Peyer's patch (tissue), 4 donors: Measurements from ENCODE around the gene ELAC1. TPM values are rescaled to one million over a fixed set of nuclear protein-coding genes. Genes with fewer than 3 reads are reported as not detected.
"Not testable (repeated sequence)": the region's sequence is repeated elsewhere in the genome, so short reads cannot be mapped to it uniquely, and the experiment has no call there.

Source experiments
- DNase-seq, 3 donors: peaks; one replicate each; pipeline ENCODE4 v3.0.0-alpha.2; 2017 to 2019
- H3K27ac ChIP-seq, 4 donors: fragments of 200-600 bp; sonication (generic); one replicate each; pipeline ENCODE4 v1.5.1; 2016 to 2019
- H3K27me3 ChIP-seq, 2 donors: fragments of 200-600 bp; sonication (generic); one replicate each; pipeline ENCODE4 v1.5.1; 2019
- H3K36me3 ChIP-seq, 3 donors: fragments of 200-600 bp; sonication (generic); one replicate each; pipeline ENCODE4 v1.5.1; 2016 to 2019
- H3K4me1 ChIP-seq, 4 donors: fragments of 200-600 bp; sonication (generic); one replicate each; pipeline ENCODE4 v1.5.1; 2016 to 2019
- H3K4me3 ChIP-seq, 4 donors: fragments of 200-600 bp; sonication (generic); 1 replicate in 3 of 4; 2 replicates in 1 of 4; pipeline ENCODE4 v1.5.1; 2016 to 2019; ENCODE audit warnings: mild to moderate bottlenecking in 1 of 4
- H3K9me3 ChIP-seq, 4 donors: fragments of 200-600 bp; sonication (generic); one replicate each; pipeline ENCODE4 v1.5.1; 2016 to 2019; ENCODE audit warnings: mild to moderate bottlenecking in 1 of 4
- POLR2A ChIP-seq, 2 donors: fragments of 450-650 bp; IDR thresholded peaks; one replicate each; pipeline ENCODE4 v1.5.1; 2017; ENCODE audit warnings: antibody characterized with exemption in 2 of 2, mild to moderate bottlenecking in 2 of 2, moderate library complexity in 2 of 2
- total RNA-seq, 4 donors: library from RNA; depleted of rRNA; stranded (reverse); fragments of >200 nt; gene quantifications; one replicate each; pipeline ENCODE4 v1.1.0, GENCODE V29; 2016
- TF ChIP-seq, protein P1 (sequence below), 6 experiments: fragments of 450-650 bp in 4 of 6; fragments of 200-600 bp in 2 of 6; sonication (generic) in 1 of 6; IDR thresholded peaks; one replicate each; pipeline ENCODE4 v1.5.1; 2017 to 2019; ENCODE audit warnings: antibody characterized with exemption in 6 of 6, mild to moderate bottlenecking in 3 of 6, moderate library complexity in 1 of 6

The ELAC1 gene
- total RNA-seq, 4 donors from 2014 or later: 7.1 to 15.5 (median 8.5) TPM

DNA sequence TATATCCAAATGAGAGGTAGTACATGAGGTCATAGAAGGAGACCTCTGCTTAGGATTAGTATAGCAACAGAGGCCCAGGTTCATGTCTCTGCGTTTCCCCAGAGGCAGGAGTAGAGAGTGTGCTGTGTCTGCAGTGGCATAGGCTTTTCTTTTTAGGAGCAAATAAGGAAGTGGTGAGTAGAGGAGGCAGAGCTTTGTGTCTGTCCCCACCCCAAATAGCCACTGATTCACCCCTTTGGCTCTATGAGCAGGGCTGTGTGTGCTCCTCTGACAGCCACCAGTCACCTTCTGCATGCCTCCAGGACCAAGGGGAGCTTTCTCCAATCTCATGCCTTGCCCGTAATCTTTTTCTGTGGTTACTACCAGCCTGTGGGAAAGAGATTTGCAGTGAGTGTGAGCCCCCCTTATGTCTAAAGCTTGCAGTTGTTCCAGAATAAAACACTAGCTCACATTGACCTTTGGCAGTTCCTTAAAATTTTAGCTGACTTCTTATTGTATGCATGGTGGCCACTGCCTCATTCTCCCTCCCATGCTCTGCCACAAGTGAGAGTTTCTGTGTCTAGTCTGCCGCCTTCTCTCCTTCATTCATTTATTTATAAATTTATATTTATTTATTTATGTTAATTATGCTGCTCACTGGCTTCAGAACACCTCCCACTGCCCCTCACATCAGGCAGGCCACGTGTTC, 23.5 kb upstream of the ELAC1 start:
- no peak for DNase-seq
- TF ChIP-seq, protein P1, sequence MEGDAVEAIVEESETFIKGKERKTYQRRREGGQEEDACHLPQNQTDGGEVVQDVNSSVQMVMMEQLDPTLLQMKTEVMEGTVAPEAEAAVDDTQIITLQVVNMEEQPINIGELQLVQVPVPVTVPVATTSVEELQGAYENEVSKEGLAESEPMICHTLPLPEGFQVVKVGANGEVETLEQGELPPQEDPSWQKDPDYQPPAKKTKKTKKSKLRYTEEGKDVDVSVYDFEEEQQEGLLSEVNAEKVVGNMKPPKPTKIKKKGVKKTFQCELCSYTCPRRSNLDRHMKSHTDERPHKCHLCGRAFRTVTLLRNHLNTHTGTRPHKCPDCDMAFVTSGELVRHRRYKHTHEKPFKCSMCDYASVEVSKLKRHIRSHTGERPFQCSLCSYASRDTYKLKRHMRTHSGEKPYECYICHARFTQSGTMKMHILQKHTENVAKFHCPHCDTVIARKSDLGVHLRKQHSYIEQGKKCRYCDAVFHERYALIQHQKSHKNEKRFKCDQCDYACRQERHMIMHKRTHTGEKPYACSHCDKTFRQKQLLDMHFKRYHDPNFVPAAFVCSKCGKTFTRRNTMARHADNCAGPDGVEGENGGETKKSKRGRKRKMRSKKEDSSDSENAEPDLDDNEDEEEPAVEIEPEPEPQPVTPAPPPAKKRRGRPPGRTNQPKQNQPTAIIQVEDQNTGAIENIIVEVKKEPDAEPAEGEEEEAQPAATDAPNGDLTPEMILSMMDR (IDR thresholded peaks at IDR 0.05): no peak
- TF ChIP-seq POLR2A (IDR thresholded peaks at IDR 0.05): no peak
- Histone ChIP-seq H3K36me3 (peaks cover 0 to 35% (median 0%) of the 10 kb centered on the region in 3 donors), H3K4me3 (no peak overlapping the region), H3K27ac (no peak overlapping the region), H3K4me1 (no peaks in the 10 kb centered on the region), H3K27me3 (no peaks in the 10 kb centered on the region), H3K9me3 (no peaks in the 10 kb centered on the region)

DNA sequence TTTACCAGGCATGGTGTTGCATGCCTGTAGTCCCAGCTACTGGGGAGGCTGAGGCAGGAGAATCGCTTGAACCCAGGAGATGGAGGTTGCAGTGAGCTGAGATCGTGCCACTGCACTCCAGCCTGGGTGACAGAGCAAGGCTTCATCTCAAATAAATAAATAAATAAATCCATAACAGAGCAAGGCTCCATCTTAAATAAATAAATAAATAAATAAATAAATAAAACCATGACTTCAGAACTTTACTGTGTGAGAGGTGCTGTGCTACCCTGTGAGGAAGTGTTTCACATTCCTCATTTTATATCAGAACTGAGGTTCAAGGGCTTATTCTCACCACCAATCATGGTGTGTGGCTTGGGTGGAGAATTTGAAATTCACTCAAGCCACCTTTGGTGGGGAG, 21.9 kb upstream of the ELAC1 start:
- not testable (repeated sequence) for H3K27me3 ChIP-seq, H3K4me1 ChIP-seq, H3K27ac ChIP-seq, DNase-seq, H3K4me3 ChIP-seq, H3K9me3 ChIP-seq
- H3K36me3 ChIP-seq: peaks cover 0 to 35% (median 0%) of the 10 kb centered on the region in 3 donors

DNA sequence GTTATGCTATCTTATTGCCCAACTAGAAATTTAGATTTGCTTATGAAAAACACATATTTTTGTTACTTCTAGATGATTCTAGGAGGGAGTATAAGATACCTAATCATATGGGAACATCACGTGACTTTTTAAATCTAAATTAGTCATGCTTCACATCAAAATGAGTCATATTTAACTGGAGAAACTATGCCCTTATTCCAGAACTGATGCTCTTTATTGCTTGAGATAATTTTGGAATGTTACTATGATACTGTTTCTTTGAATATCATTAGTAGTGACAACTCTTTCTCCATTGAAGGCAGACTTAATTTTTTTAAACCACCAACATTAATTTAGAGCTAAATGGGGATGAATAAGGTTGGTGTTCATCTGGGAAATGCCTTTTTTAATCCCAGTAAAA, 19.9 kb upstream of the ELAC1 start:
- H3K27me3 ChIP-seq: no peaks in the 10 kb centered on the region
- H3K4me1 ChIP-seq: no peaks in the 10 kb centered on the region
- no peak for TF ChIP-seq POLR2A (IDR thresholded peaks at IDR 0.05)
- TF ChIP-seq, protein P1 (IDR thresholded peaks at IDR 0.05): no peak
- DNase-seq: no peak
- peaks cover 0 to 35% (median 0%) of the 10 kb centered on the region in 3 donors for H3K36me3 ChIP-seq
- no peaks in the 10 kb centered on the region for H3K9me3 ChIP-seq
- H3K27ac ChIP-seq: no peak overlapping the region
- H3K4me3 ChIP-seq: no peak overlapping the region

DNA sequence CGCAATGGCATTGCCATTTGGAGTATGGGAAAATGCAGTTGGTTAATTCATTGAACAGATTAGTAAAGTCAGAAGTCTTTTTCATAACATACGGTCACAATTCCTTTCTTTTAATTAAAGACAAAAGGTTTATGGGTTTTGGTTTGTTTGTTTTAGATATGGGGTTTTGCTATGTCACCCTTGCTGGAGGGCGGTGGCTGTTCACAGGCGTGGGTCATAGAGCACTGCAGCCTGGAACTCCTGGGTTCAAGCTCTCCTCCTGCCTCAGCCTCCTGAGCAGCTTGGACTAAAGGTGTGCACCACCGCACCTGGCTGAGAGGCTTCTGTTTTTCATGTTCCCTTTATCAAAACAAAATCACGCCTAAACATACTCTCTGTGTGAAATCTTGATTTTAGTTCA, 18.7 kb upstream of the ELAC1 start:
- no peak for DNase-seq
- no peak overlapping the region for H3K27ac ChIP-seq
- TF ChIP-seq, protein P1 (IDR thresholded peaks at IDR 0.05): no peak
- TF ChIP-seq POLR2A (IDR thresholded peaks at IDR 0.05): no peak
- H3K36me3 ChIP-seq: peaks cover 0 to 27% (median 0%) of the 10 kb centered on the region in 3 donors
- no peak overlapping the region for H3K4me3 ChIP-seq
- H3K9me3 ChIP-seq: no peaks in the 10 kb centered on the region
- no peaks in the 10 kb centered on the region for H3K27me3 ChIP-seq
- no peaks in the 10 kb centered on the region for H3K4me1 ChIP-seq

DNA sequence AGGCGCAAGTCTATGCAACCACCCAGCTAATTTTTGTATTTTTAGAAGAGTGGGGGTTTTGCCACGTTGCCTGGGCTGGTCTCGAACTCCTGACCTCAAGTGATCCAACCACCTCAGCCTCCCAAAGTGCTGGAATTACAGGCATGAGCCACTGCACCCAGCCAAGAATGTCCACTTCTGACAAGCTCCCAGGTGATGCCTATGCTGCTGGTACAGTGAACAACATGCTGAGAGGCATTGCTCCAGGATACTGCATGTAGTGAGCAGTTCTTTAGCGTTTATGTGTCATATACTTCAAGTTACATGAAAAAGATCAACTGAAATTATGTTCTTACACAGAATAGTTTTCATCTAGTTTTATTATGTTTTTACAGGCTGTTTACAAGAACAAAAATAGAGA, 17.2 kb upstream of the ELAC1 start:
- no peak for DNase-seq
- Histone ChIP-seq H3K27me3 (no peaks in the 10 kb centered on the region), H3K27ac (no peak overlapping the region), H3K36me3 (peaks cover 0 to 13% (median 0%) of the 10 kb centered on the region in 3 donors), H3K4me1 (no peaks in the 10 kb centered on the region), H3K9me3 (no peaks in the 10 kb centered on the region), H3K4me3 (no peak overlapping the region)
- TF ChIP-seq, protein P1 (IDR thresholded peaks at IDR 0.05): no peak
- TF ChIP-seq POLR2A (IDR thresholded peaks at IDR 0.05): no peak

DNA sequence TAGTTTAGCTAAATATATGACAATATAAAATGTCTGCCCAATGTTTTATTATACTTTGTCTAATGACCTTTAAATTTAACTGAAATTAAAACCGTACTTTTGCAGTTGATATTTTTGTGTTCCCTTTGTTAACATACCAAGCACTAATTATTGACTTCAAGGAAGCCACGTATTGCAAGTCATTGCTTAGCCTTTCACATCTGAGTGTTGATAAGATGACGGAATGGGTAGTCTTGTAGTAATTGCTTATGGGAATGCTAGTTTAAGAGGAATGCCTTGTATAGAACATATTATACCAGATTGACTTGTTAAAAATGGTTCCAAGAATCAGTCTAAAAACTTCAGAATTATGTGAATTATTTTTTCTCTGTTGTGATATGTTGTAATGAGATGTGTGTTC, 14.0 kb upstream of the ELAC1 start:
- no peaks in the 10 kb centered on the region for H3K9me3 ChIP-seq
- H3K36me3 ChIP-seq: no peaks in the 10 kb centered on the region
- TF ChIP-seq, protein P1 (IDR thresholded peaks at IDR 0.05): no peak
- no peak for TF ChIP-seq POLR2A (IDR thresholded peaks at IDR 0.05)
- no peaks in the 10 kb centered on the region for H3K4me1 ChIP-seq
- H3K4me3 ChIP-seq: no peak overlapping the region
- H3K27ac ChIP-seq: no peak overlapping the region
- no peaks in the 10 kb centered on the region for H3K27me3 ChIP-seq
- no peak for DNase-seq
